Right cardiac atrium (tissue), 5 donors: ENCODE data around the gene WDR37. TPM values are rescaled to one million over a fixed set of nuclear protein-coding genes. Genes with fewer than 3 reads are reported as not detected.
"Not testable (repeated sequence)": the region's sequence is repeated elsewhere in the genome, so short reads cannot be mapped to it uniquely, and the experiment has no call there.

Experiments used
- ATAC-seq, 2 donors: fragments of 200-7000 bp; cut with Tn5 transposase; one replicate each; pipeline versions ENCODE4 v1.8.0 to v1.9.1; 2020; ENCODE audit warnings: moderate library complexity in 2 of 2, mild to moderate bottlenecking in 1 of 2
- DNase-seq, 3 donors: peaks; one replicate each; pipeline ENCODE4 v3.0.0-alpha.2; 2020
- H3K27ac ChIP-seq: one replicate; pipeline ENCODE4 v1.5.1; 2013; ENCODE audit warnings: mild to moderate bottlenecking, low read length, control low read depth, moderate library complexity
- H3K27me3 ChIP-seq: one replicate; pipeline ENCODE4 v1.6.1; 2013; ENCODE audit not compliant: control insufficient read depth, insufficient read depth
- H3K4me1 ChIP-seq: one replicate; pipeline ENCODE4 v1.6.1; 2013; ENCODE audit warnings: low read length; ENCODE audit not compliant: control insufficient read depth, insufficient read depth
- H3K4me3 ChIP-seq: one replicate; pipeline ENCODE4 v1.5.1; 2013; ENCODE audit warnings: low read length, control low read depth
- H3K9me3 ChIP-seq: one replicate; pipeline ENCODE4 v1.6.1; 2013; ENCODE audit warnings: low read length; ENCODE audit not compliant: control insufficient read depth
- WGBS: extraction: QIAGEN DNeasy Blood & Tissue Kit; methylation state at CpG from one replicate; pipeline ENCODE4 v1.1.7; 2013; 5-methylcytosine and 5-hydroxymethylcytosine counted together
- intact Hi-C, 4 donors: fragments of 100-400 bp; cut with DNase I; formaldehyde crosslinking; loops; one replicate each; pipeline versions ENCODE4 v1.11.0 to v1.14.0; 2022 to 2023
- polyA plus RNA-seq: library from polyadenylated mRNA; stranded (reverse); fragments of 200-250 nt; gene quantifications from one replicate; pipeline ENCODE4 v1.2.3, GENCODE V29; 2013
- total RNA-seq, 4 donors: library from RNA; stranded (reverse); fragmentation: NEBNext Ultra II Directional; extraction: Animal tissue kit (Norgen Biotek cat#: 25700); gene quantifications; one replicate each; pipeline ENCODE4 v1.2.1, GENCODE V29; 2021
- donor health status: healthy with polysubstance abuse.
- donor health status: DM: no; HTN: yes; CAD: no.
- donor health status: DM: no; HTN: no; CAD: no.
- donor health status: DM: no; HTN: yes; CAD: no; lungs with severe emphysema.
- donor health status: DM: yes; HTN: yes; CAD: no.

The WDR37 gene
- total and polyA plus RNA-seq, 5 donors = 9.7 to 35.6 (median 31.9) TPM

GRCh38 chr10:1154531-1155295, 98.5 kb downstream of the WDR37 start:
- no peak for DNase-seq
- Histone ChIP-seq H3K4me3 (no peak overlapping the region), H3K27me3 (no peaks in the 10 kb centered on the region), H3K27ac (no peak overlapping the region), H3K4me1 (no peaks in the 10 kb centered on the region), H3K9me3 (no peaks in the 10 kb centered on the region)
- ATAC-seq = no peak
- intact Hi-C loops = no loop called here
- WGBS = 62% methylated on average over 9 of the region's 9 CpGs

- Histone ChIP-seq H3K27me3 (no peaks in the 10 kb centered on the region), H3K9me3 (peaks cover 2% of the 10 kb centered on the region), H3K27ac (no peak overlapping the region), H3K4me3 (no peak overlapping the region), H3K4me1 (no peaks in the 10 kb centered on the region)
- ATAC-seq = peak in 1 of 2 donors; percentile 20
- intact Hi-C loops = no loop called here
- WGBS = 86% methylated on average over 20 of the region's 20 CpGs
- peak in 1 of 3 donors; percentile 37 for DNase-seq
Observed at GRCh38 chr10:1155791-1156615, 99.8 kb downstream of the WDR37 start.

- H3K27me3 ChIP-seq = no peaks in the 10 kb centered on the region
- H3K4me1 ChIP-seq = no peaks in the 10 kb centered on the region
- peaks cover 2% of the 10 kb centered on the region for H3K9me3 ChIP-seq
- no peak for ATAC-seq
- no peak overlapping the region for H3K4me3 ChIP-seq
- whole genome bisulfite sequencing = 90% methylated on average over 8 of the region's 8 CpGs
- intact Hi-C loops = no loop called here
- no peak overlapping the region for H3K27ac ChIP-seq
- no peak for DNase-seq
Observed at GRCh38 chr10:1156616-1156886, 100.4 kb downstream of the WDR37 start.

GRCh38 chr10:1156921-1157614, 100.9 kb downstream of the WDR37 start:
- no peaks in the 10 kb centered on the region for H3K27me3 ChIP-seq

GRCh38 chr10:1157615-1157933, 101.4 kb downstream of the WDR37 start:
- 80% methylated on average over 4 of the region's 4 CpGs for WGBS
- DNase-seq (no peak), ATAC-seq (no peak)
- Histone ChIP-seq H3K4me1 (no peaks in the 10 kb centered on the region), H3K9me3 (peaks cover 2% of the 10 kb centered on the region), H3K27ac (no peak overlapping the region), H3K4me3 (no peak overlapping the region), H3K27me3 (no peaks in the 10 kb centered on the region)
- intact Hi-C loops = no loop called here

More at GRCh38 chr10:1156921-1157614, 100.9 kb downstream of the WDR37 start:
- no peak for DNase-seq
- Histone ChIP-seq H3K4me3 (no peak overlapping the region), H3K27ac (no peak overlapping the region), H3K4me1 (no peaks in the 10 kb centered on the region), H3K9me3 (peaks cover 2% of the 10 kb centered on the region)
- 84% methylated on average over 17 of the region's 17 CpGs for WGBS
- no peak for ATAC-seq
- intact Hi-C loops = no loop called here

GRCh38 chr10:1158066-1158465, 101.9 kb downstream of the WDR37 start:
- 85% methylated on average over 12 of the region's 12 CpGs for WGBS
- intact Hi-C loops = no loop called here
- Histone ChIP-seq H3K4me3 (no peak overlapping the region), H3K27me3 (no peaks in the 10 kb centered on the region), H3K27ac (no peak overlapping the region), H3K4me1 (no peaks in the 10 kb centered on the region), H3K9me3 (peaks cover 2% of the 10 kb centered on the region)
- DNase-seq (no peak), ATAC-seq (no peak)

- DNase-seq, H3K4me1 ChIP-seq, H3K27ac ChIP-seq, intact Hi-C loops, ATAC-seq, H3K27me3 ChIP-seq, H3K9me3 ChIP-seq, H3K4me3 ChIP-seq: not testable (repeated sequence)
- 93% methylated on average over 10 of the region's 10 CpGs for WGBS
Observed at GRCh38 chr10:1158536-1158935, 102.4 kb downstream of the WDR37 start.

GRCh38 chr10:1159131-1160061, 103.2 kb downstream of the WDR37 start:
- no peak overlapping the region for H3K4me3 ChIP-seq
- no peaks in the 10 kb centered on the region for H3K4me1 ChIP-seq
- ATAC-seq (no peak), DNase-seq (no peak)
- no peaks in the 10 kb centered on the region for H3K27me3 ChIP-seq
- no peak overlapping the region for H3K27ac ChIP-seq
- peaks cover 2% of the 10 kb centered on the region for H3K9me3 ChIP-seq
- 85% methylated on average over 59 of the region's 59 CpGs for WGBS
- intact Hi-C loops = no loop called here

GRCh38 chr10:1160561-1161314, 104.6 kb downstream of the WDR37 start:
- intact Hi-C loops = no loop called here
- ATAC-seq (no peak), DNase-seq (no peak)
- WGBS = 85% methylated on average over 25 of the region's 25 CpGs
- H3K4me3 ChIP-seq = no peak overlapping the region
- H3K9me3 ChIP-seq = peaks cover 2% of the 10 kb centered on the region
- no peaks in the 10 kb centered on the region for H3K4me1 ChIP-seq
- no peak overlapping the region for H3K27ac ChIP-seq
- no peaks in the 10 kb centered on the region for H3K27me3 ChIP-seq

- H3K4me1 ChIP-seq, ATAC-seq, DNase-seq, H3K9me3 ChIP-seq, intact Hi-C loops, H3K27ac ChIP-seq, H3K27me3 ChIP-seq, H3K4me3 ChIP-seq: not testable (repeated sequence)
- 80% methylated on average over 5 of the region's 5 CpGs for WGBS
Observed at GRCh38 chr10:1161315-1161673, 105.1 kb downstream of the WDR37 start.
